IMR-90 (cell line): ENCODE results near the gene ARHGEF6. TPM values are rescaled to one million over a fixed set of nuclear protein-coding genes. Genes with fewer than 3 reads are reported as not detected.

Source experiments
- ATAC-seq: fragments of 200-7000 bp; cut with Tn5 transposase; 2 replicates; pipeline ENCODE4 v1.9.1; 2020; ENCODE audit warnings: low read depth, mild to moderate bottlenecking, moderate library complexity
- BruUV-seq: library from RNA; stranded (reverse); fragments of 400-500 nt; replicated peaks from 2 replicates; lab custom pipeline; 2021; lab: Mats Ljungman, UMichigan
- CTCF ChIA-PET: fragments of 300-600 bp; formaldehyde crosslinking; extraction: SDS; loops from one replicate; lab custom pipeline; 2021; ENCODE audit warnings: antibody characterized with exemption; lab: Yijun Ruan, JAX
- POLR2A ChIA-PET: fragments of 300-600 bp; sonication (Branson Sonifier 250); formaldehyde crosslinking; loops from one replicate; lab custom pipeline; 2022; ENCODE audit warnings: antibody characterized with exemption; ENCODE audit not compliant: unreplicated experiment; lab: Charles Lee
- DNase-seq: peaks from one replicate; pipeline ENCODE4 v3.0.0; 2013
- H2AFZ ChIP-seq: replicated peaks from 2 replicates; pipeline ENCODE3; 2013; ENCODE audit warnings: low read length, mild to moderate bottlenecking; ENCODE audit not compliant: poor library complexity
- H2AK5ac ChIP-seq: 2 replicates; pipeline ENCODE4 v1.6.1; 2013; ENCODE audit warnings: low read depth, low read length, inconsistent platforms
- H2AK9ac ChIP-seq: replicated peaks from 2 replicates; pipeline ENCODE3; 2013; ENCODE audit warnings: mild to moderate bottlenecking, low read depth, low read length, moderate library complexity; ENCODE audit not compliant: poor library complexity
- H2BK120ac ChIP-seq: 2 replicates; pipeline ENCODE4 v1.6.1; 2013; ENCODE audit warnings: low read depth, low read length, inconsistent platforms
- H2BK15ac ChIP-seq: 3 replicates; pipeline ENCODE4 v1.6.1; 2013; ENCODE audit warnings: low read depth, low read length, inconsistent platforms
- H2BK20ac ChIP-seq: 2 replicates; pipeline ENCODE4 v1.6.1; 2013; ENCODE audit warnings: low read depth, mild to moderate bottlenecking, inconsistent platforms, low read length, moderate library complexity
- H2BK5ac ChIP-seq: 2 replicates; pipeline ENCODE4 v1.6.1; 2013; ENCODE audit warnings: mild to moderate bottlenecking, low read depth, low read length, inconsistent platforms; ENCODE audit not compliant: poor library complexity, severe bottlenecking
- H3K14ac ChIP-seq: replicated peaks from 2 replicates; pipeline ENCODE4 v1.6.1; 2013; ENCODE audit warnings: low read depth, low read length, inconsistent platforms
- H3K18ac ChIP-seq: 2 replicates; pipeline ENCODE4 v1.6.1; 2013; ENCODE audit warnings: low read depth, low read length, control low read depth
- H3K23ac ChIP-seq: 2 replicates; pipeline ENCODE4 v1.6.1; 2013; ENCODE audit warnings: low read depth, low read length, inconsistent platforms
- H3K27ac ChIP-seq: 2 replicates; pipeline ENCODE4 v1.5.1; 2013; ENCODE audit warnings: mild to moderate bottlenecking, control low read depth, low read length; ENCODE audit not compliant: insufficient read depth
- H3K27me3 ChIP-seq: 2 replicates; pipeline ENCODE4 v1.6.1; 2013; ENCODE audit warnings: low read length; ENCODE audit not compliant: control insufficient read depth, insufficient read depth
- H3K36me3 ChIP-seq: 2 replicates; pipeline ENCODE4 v1.6.1; 2013; ENCODE audit warnings: low read length, mixed read lengths; ENCODE audit not compliant: control insufficient read depth, insufficient read depth
- H3K4ac ChIP-seq: 2 replicates; pipeline ENCODE4 v1.6.1; 2013; ENCODE audit warnings: low read depth, low read length, inconsistent platforms
- H3K4me1 ChIP-seq: 2 replicates; pipeline ENCODE4 v1.6.1; 2013; ENCODE audit warnings: low read length, mixed read lengths; ENCODE audit not compliant: control insufficient read depth, insufficient read depth
- H3K4me2 ChIP-seq: 2 replicates; pipeline ENCODE4 v1.6.1; 2013; ENCODE audit warnings: low read depth, mild to moderate bottlenecking, control low read depth, low read length, moderate library complexity
- H3K4me3 ChIP-seq: 2 replicates; pipeline ENCODE4 v1.5.1; 2013; ENCODE audit warnings: low read depth, mild to moderate bottlenecking, control low read depth, low read length, moderate library complexity; ENCODE audit not compliant: insufficient read depth
- H3K56ac ChIP-seq: 2 replicates; pipeline ENCODE4 v1.6.1; 2013; ENCODE audit warnings: low read length, inconsistent platforms; ENCODE audit not compliant: insufficient read depth; ENCODE audit errors: extremely low read depth
- H3K79me1 ChIP-seq, 2 experiments: 2 replicates each; pipeline ENCODE4 v1.6.1; 2013; ENCODE audit warnings: low read length in 2 of 2, inconsistent platforms in 1 of 2, low read depth in 1 of 2
- H3K9ac ChIP-seq: 2 replicates; pipeline ENCODE4 v1.6.1; 2013; ENCODE audit warnings: low read depth, low read length, control low read depth
- H3K9me1 ChIP-seq: 2 replicates; pipeline ENCODE4 v1.6.1; 2013; ENCODE audit warnings: low read length, inconsistent platforms; ENCODE audit not compliant: insufficient read depth
- H3K9me3 ChIP-seq: 2 replicates; pipeline ENCODE4 v1.6.1; 2013; ENCODE audit warnings: low read length; ENCODE audit not compliant: control insufficient read depth, insufficient read depth
- H4K20me1 ChIP-seq: 2 replicates; pipeline ENCODE4 v1.6.1; 2013; ENCODE audit warnings: low read length, inconsistent platforms; ENCODE audit not compliant: insufficient read depth
- H4K5ac ChIP-seq: 2 replicates; pipeline ENCODE4 v1.6.1; 2013; ENCODE audit warnings: mild to moderate bottlenecking, low read depth, low read length, control low read depth
- H4K8ac ChIP-seq, 2 experiments: 2 replicates each; pipeline ENCODE4 v1.6.1; 2013; ENCODE audit warnings: low read depth in 2 of 2, low read length in 2 of 2, control low read depth in 1 of 2, inconsistent platforms in 1 of 2
- H4K91ac ChIP-seq: 2 replicates; pipeline ENCODE4 v1.6.1; 2013; ENCODE audit warnings: low read depth, low read length, inconsistent platforms; ENCODE audit not compliant: insufficient read depth
- BHLHE40 ChIP-seq: fragments of 150-350 bp; IDR thresholded peaks from 2 replicates; pipeline ENCODE4 v1.6.1; 2016; ENCODE audit warnings: mild to moderate bottlenecking, low read depth, low read length
- FOS ChIP-seq: fragments of 150-350 bp; IDR thresholded peaks from 2 replicates; pipeline ENCODE4 v1.6.1; 2016; ENCODE audit warnings: low read depth, low read length
- MXI1 ChIP-seq: IDR thresholded peaks from 2 replicates; pipeline ENCODE4 v1.6.1; 2012; ENCODE audit warnings: low read depth, mild to moderate bottlenecking, low read length, moderate library complexity, borderline replicate concordance
- NFE2L2 ChIP-seq: fragments of 150-350 bp; IDR thresholded peaks from 2 replicates; pipeline ENCODE4 v1.6.1; 2016; ENCODE audit warnings: low read depth, mild to moderate bottlenecking, low read length
- RCOR1 ChIP-seq: IDR thresholded peaks from 2 replicates; pipeline ENCODE4 v1.6.1; 2012; ENCODE audit warnings: mild to moderate bottlenecking, low read length, improper control_type of control experiment; ENCODE audit not compliant: insufficient replicate concordance
- SMC3 ChIP-seq: fragments of 150-350 bp; IDR thresholded peaks from 2 replicates; pipeline ENCODE4 v1.6.1; 2016; ENCODE audit warnings: low read depth, mild to moderate bottlenecking, antibody characterized with exemption, low read length, moderate library complexity
- WGBS, 2 experiments: methylation state at CpG; one replicate each; pipeline versions ENCODE4 v1.1.5 to v1.1.7; 2013; ENCODE audit warnings: missing lambda C conversion rate in 2 of 2; ENCODE audit not compliant: insufficient read length in 1 of 2; ENCODE audit errors: extremely low coverage in 2 of 2; 5-methylcytosine and 5-hydroxymethylcytosine counted together
- dilution Hi-C: fragments of 300-500 bp; cut with HindIII; formaldehyde crosslinking; loops from one replicate; pipeline ENCODE4 v1.14.3; 2018; ENCODE audit warnings: low sequenced_read_pairs; ENCODE audit not compliant: unreplicated experiment
- in situ Hi-C: fragments of 300-500 bp; cut with MboI; formaldehyde crosslinking; loops from 3 replicates; pipeline ENCODE4 v1.14.3; 2019; ENCODE audit warnings: low sequenced_read_pairs, inconsistent platforms, mixed read lengths
- intact Hi-C: fragments of 100-400 bp; cut with micrococcal nuclease; formaldehyde crosslinking; loops from 2 replicates; pipeline ENCODE4 v1.10.0; 2022
- polyA plus RNA-seq, 3 experiments: library from polyadenylated mRNA; depleted of rRNA; stranded (reverse); fragments of >200 nt; gene quantifications; 2 replicates each; pipeline ENCODE4 v1.2.3, GENCODE V29; 2012; ENCODE audit warnings: low replicate concordance in 1 of 3
- total RNA-seq: library from RNA; depleted of rRNA; stranded (reverse); fragments of >200 nt; gene quantifications from 2 replicates; pipeline ENCODE4 v1.2.3, GENCODE V29; 2012

The ARHGEF6 gene
- total and polyA plus RNA-seq, 2 of the 4 experiments (the other 2 are of a cell fraction): 2.1 to 2.7 TPM

DNA sequence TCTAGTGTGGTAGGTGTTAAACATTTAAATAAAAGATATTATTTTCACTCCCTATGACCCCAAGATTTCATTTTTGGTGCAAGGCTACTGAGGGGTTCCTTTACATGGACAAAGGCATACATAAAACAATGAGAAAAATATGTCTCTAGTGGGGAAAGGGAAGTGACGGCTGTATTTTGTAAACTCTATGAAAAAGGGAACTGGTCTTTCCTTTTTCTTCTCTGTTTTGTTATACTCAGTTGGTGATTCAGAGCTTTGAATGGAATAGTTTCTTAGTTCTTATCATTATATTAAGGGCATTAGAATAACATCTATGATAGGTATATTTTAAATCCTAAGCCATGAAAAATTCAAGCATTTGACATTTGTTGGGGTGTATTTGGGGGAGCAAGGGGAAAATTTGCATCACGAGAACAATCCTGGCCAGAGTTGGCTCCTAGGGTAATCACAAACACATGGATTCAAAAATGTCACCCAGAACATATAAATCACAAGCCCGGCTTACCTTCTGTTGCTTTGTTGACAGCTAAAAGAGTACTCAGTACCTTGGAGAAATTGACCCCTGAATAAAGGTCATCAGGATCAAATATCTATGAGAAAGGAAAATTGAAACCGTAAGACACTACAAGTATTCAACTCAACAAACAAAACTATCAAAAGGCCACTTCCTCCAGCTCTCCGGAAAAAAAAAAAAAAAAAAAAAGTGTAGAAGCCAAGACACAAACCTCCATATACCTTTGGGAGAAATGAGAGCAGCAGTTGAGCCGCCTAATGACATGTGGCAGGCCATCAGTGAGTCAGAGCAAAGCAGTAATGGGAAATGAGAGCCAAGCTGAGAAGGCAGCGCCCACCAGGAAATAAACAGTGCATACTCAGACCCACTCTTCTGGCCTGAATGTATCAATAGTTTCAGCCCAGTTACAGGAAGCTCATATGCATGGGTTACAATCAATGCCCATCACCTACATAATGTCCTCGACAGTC lies 33.4 kb downstream of the ARHGEF6 start:
- Histone ChIP-seq H3K4me3 (no peak overlapping the region), H3K9me1 (no peaks in the 10 kb centered on the region), H2AFZ (no peak overlapping the region), H3K56ac (no peak overlapping the region), H2AK5ac (no peak overlapping the region), H3K27ac (no peak overlapping the region), H3K4me2 (no peak overlapping the region), H3K27me3 (no peaks in the 10 kb centered on the region), H3K4me1 (no peaks in the 10 kb centered on the region; the same call in 1 of the 2 replicates), H2BK5ac (no peak overlapping the region), H4K5ac (no peak overlapping the region), H4K20me1 (no peaks in the 10 kb centered on the region), H2BK20ac (no peak overlapping the region), H2BK15ac (no peak overlapping the region), H4K8ac (no peak overlapping the region), H3K79me1 (no peaks in the 10 kb centered on the region), H3K23ac (no peak overlapping the region), H3K18ac (no peak overlapping the region), H4K91ac (no peak overlapping the region), H3K36me3 (no peaks in the 10 kb centered on the region), H3K14ac (no peak overlapping the region), H3K4ac (no peak overlapping the region), H2AK9ac (no peak overlapping the region), H3K9ac (no peak overlapping the region), H2BK120ac (no peak overlapping the region), H3K9me3 (no peaks in the 10 kb centered on the region)
- intact Hi-C loops: no loop called here
- TF ChIP-seq NFE2L2: no peak
- no peak for TF ChIP-seq FOS
- no peak for TF ChIP-seq SMC3
- no peak for TF ChIP-seq BHLHE40
- no peak for TF ChIP-seq MXI1
- TF ChIP-seq RCOR1: no peak
- in situ Hi-C loops: no loop called here
- POLR2A ChIA-PET: no interaction called here
- ATAC-seq: no peak
- WGBS, 2 experiments: 75% methylated on average over 1 of the region's 8 CpGs; no CpG with 5 or more reads in 1 of the 2 experiments
- dilution Hi-C loops: no loop called here
- CTCF ChIA-PET: interaction anchor here (0.6 kb wide), 1 partner anchor 37 kb away, joined by 7 read pairs; no protein-coding TSS in a partner anchor
- no peak for DNase-seq
- no TSS peak for BruUV-seq
